Activated T-helper 1 cell treated with anti-CD3 and anti-CD28 coated beads, Interleukin-12 subunit alpha, Interleukin-12 subunit beta, Interleukin-2, Interleukin-4 antibody, amounts not matched to agents 30 ng/mL and 10 ng/mL and 1 ng/mL, durations not matched to agents 14 hours and 24 hours and 36 hours (primary cell): ENCODE measurements around the gene BTNL3. TPM values are rescaled to one million over a fixed set of nuclear protein-coding genes. Genes with fewer than 3 reads are reported as not detected.

Experiments
- total RNA-seq: library from RNA; stranded (reverse); gene quantifications from 2 replicates; pipeline ENCODE4 v1.2.3, GENCODE V29; 2022

Gene BTNL3
- total RNA-seq, 1 donor from 2014 or later, result not detected

Other genes starting within 250 kb of the BTNL3 start
- not detected in 2 replicates for gene OR2Y1, start 248.8 kb upstream of the BTNL3 start, total RNA-seq
- gene MGAT1, start 186.0 kb upstream of the BTNL3 start, total RNA-seq, result 106 and 107 TPM in 2 replicates
- 28.4 and 28.5 TPM in 2 replicates for gene ZFP62, start 127.6 kb upstream of the BTNL3 start, total RNA-seq
- gene BTNL8, start 89.7 kb upstream of the BTNL3 start, total RNA-seq, result not detected in 2 replicates
- not detected in 2 replicates for gene BTNL9, start 51.4 kb downstream of the BTNL3 start, total RNA-seq
- gene OR2V1, start 142.3 kb downstream of the BTNL3 start, total RNA-seq, result not detected in 2 replicates
- gene OR2V2, start 158.7 kb downstream of the BTNL3 start, total RNA-seq, result not detected in 2 replicates
- 1.5 and 1.8 TPM in 2 replicates for gene TRIM7, start 216.3 kb downstream of the BTNL3 start, total RNA-seq
- 31.8 and 34.8 TPM in 2 replicates for gene TRIM41, start 234.4 kb downstream of the BTNL3 start, total RNA-seq